ENCODE data around the gene AGPS. TPM values are rescaled to one million over a fixed set of nuclear protein-coding genes. Genes with fewer than 3 reads are reported as not detected.

The AGPS gene
- total RNA-seq, 1 experiment from 2014 or later = 60.9 TPM

DNA sequence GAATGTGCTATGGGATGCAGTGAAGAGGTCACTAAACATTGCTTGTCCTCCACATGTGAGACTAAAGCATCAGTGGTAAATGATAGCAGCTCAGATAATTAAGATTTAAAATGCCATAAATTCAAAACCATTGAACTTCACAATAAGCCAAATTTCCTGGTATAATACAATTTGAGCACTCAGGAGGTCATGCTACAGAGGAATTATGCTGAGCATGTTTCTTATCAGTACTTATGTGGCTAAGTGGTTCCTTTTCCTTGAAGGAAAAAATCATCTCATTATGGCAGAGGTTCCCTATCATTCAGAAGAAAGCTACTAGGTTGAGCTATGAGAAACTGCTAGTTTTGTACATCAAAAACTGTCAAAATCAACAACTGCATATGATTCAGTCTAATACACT lies 156.6 kb downstream of the AGPS start:
- DNase-seq = no peak
- Histone ChIP-seq H3K23ac (ENCODE audit: insufficient read length, low read depth, low read length) (no peak overlapping the region), H2AFZ (ENCODE audit: low read length) (no peak overlapping the region), H2BK12ac (ENCODE audit: insufficient read length, low read depth, low read length) (no peak overlapping the region), H2BK120ac (ENCODE audit: low read depth, low read length, poor library complexity, severe bottlenecking) (no peak overlapping the region), H3K27ac (ENCODE audit: insufficient read length, low read depth, low read length) (no peak overlapping the region), H4K20me1 (ENCODE audit: control insufficient read depth, insufficient read depth, insufficient read length) (no peaks in the 10 kb centered on the region), H3T11ph (ENCODE audit: low read length) (no peak overlapping the region), H3K18ac (ENCODE audit: insufficient read length, low read depth, low read length) (no peak overlapping the region), H3K4ac (ENCODE audit: low read depth, low read length) (no peak overlapping the region), H2AK5ac (ENCODE audit: insufficient read length, low read length) (no peak overlapping the region), H3K9me3 (ENCODE audit: control insufficient read depth, low read depth, low read length) (peaks cover 11% of the 10 kb centered on the region), H3K9ac (ENCODE audit: extremely low read depth, insufficient read length, low read length) (no peak overlapping the region), H2BK20ac (ENCODE audit: low read depth, low read length, poor library complexity, severe bottlenecking) (no peak overlapping the region), H3K4me1 (ENCODE audit: insufficient read depth, low read length) (peaks cover 2% of the 10 kb centered on the region; the same call in 1 of the 2 replicates), H3K79me2 (ENCODE audit: insufficient read depth, low read length) (no peaks in the 10 kb centered on the region), H3K4me2 (ENCODE audit: insufficient read depth, insufficient read length, low read length) (no peak overlapping the region), H2BK15ac (ENCODE audit: low read depth, low read length) (no peak overlapping the region), H3K27me3 (ENCODE audit: insufficient read depth, low read length) (no peaks in the 10 kb centered on the region), H3K23me2 (ENCODE audit: insufficient read length, low read depth, low read length, poor library complexity, severe bottlenecking) (peaks cover 5% of the 10 kb centered on the region), H4K5ac (ENCODE audit: insufficient read length, low read depth, low read length) (no peak overlapping the region), H3K79me1 (ENCODE audit: insufficient read depth, low read depth, low read length, poor library complexity, severe bottlenecking) (no peaks in the 10 kb centered on the region), H2BK5ac (ENCODE audit: insufficient read length, low read length) (no peak overlapping the region), H3K56ac (ENCODE audit: insufficient read length, low read depth, low read length) (no peak overlapping the region), H4K8ac (replicated peaks; ENCODE audit: insufficient read length, low read depth, low read length) (no peak overlapping the region), H4K91ac (ENCODE audit: insufficient read length, low read depth, low read length) (no peak overlapping the region), H3K14ac (ENCODE audit: insufficient read depth, low read length) (no peak overlapping the region)
- no peaks in the 10 kb centered on the region; the same call in none of the 2 replicates for H3K27me3 Mint-ChIP-seq (ENCODE audit: low read depth)
- H3K36me3 Mint-ChIP-seq (ENCODE audit: insufficient read depth in 1 of 3, low read depth in 3 of 3) = peaks cover 10 to 15% (median 10%) of the 10 kb centered on the region in 3 experiments
- H3K4me3 Mint-ChIP-seq = no peak overlapping the region
- TF ChIP-seq, protein P1, sequence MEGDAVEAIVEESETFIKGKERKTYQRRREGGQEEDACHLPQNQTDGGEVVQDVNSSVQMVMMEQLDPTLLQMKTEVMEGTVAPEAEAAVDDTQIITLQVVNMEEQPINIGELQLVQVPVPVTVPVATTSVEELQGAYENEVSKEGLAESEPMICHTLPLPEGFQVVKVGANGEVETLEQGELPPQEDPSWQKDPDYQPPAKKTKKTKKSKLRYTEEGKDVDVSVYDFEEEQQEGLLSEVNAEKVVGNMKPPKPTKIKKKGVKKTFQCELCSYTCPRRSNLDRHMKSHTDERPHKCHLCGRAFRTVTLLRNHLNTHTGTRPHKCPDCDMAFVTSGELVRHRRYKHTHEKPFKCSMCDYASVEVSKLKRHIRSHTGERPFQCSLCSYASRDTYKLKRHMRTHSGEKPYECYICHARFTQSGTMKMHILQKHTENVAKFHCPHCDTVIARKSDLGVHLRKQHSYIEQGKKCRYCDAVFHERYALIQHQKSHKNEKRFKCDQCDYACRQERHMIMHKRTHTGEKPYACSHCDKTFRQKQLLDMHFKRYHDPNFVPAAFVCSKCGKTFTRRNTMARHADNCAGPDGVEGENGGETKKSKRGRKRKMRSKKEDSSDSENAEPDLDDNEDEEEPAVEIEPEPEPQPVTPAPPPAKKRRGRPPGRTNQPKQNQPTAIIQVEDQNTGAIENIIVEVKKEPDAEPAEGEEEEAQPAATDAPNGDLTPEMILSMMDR (conservative IDR thresholded peaks at IDR 0.05) = no peak
- no peak overlapping the region for H3K27ac Mint-ChIP-seq
- H3K9me3 Mint-ChIP-seq = peaks cover 18% of the 10 kb centered on the region in 2 experiments
- peaks cover 0 to 5% of the 10 kb centered on the region in 2 experiments; a peak in 2 of 4 replicates for H3K4me1 Mint-ChIP-seq
